HG03196 (cell line): ENCODE measurements around the gene BLVRB.
"Not testable (repeated sequence)": the region's sequence is repeated elsewhere in the genome, so short reads cannot be mapped to it uniquely, and the experiment has no call there.

Source experiments
- ATAC-seq: cut with Tn5 transposase; IDR thresholded peaks from one replicate; pipeline ENCODE4 v1.9.1; 2021; ENCODE audit not compliant: unreplicated experiment

The BLVRB gene

GRCh38 chr19:40465557-40466218 is at the start of gene BLVRB:
BLVRB (minus strand) TSS chr19:40465745; CDS start chr19:40465688, 57 bp downstream.
- ATAC-seq = peak; percentile 80

GRCh38 chr19:40513741-40514315 is 48.3 kb upstream of the BLVRB start:
- ATAC-seq = no peak

GRCh38 chr19:40513345-40513678 is 47.8 kb upstream of the BLVRB start:
- no peak for ATAC-seq

- ATAC-seq = no peak
Observed at GRCh38 chr19:40512473-40513344, 47.2 kb upstream of the BLVRB start.

- ATAC-seq = no peak
Observed at GRCh38 chr19:40512110-40512472, 46.5 kb upstream of the BLVRB start.

- no peak for ATAC-seq
Observed at GRCh38 chr19:40511487-40511886, 45.9 kb upstream of the BLVRB start.

- ATAC-seq = no peak
Observed at GRCh38 chr19:40510526-40511115, 45.1 kb upstream of the BLVRB start.

- no peak for ATAC-seq
Observed at GRCh38 chr19:40508739-40509260, 43.3 kb upstream of the BLVRB start.

GRCh38 chr19:40507892-40508291 is 42.3 kb upstream of the BLVRB start:
- ATAC-seq = no peak

GRCh38 chr19:40506099-40506498 is 40.6 kb upstream of the BLVRB start:
- no peak for ATAC-seq

GRCh38 chr19:40503320-40503695 is 37.8 kb upstream of the BLVRB start:
- ATAC-seq = no peak

- ATAC-seq = no peak
Observed at GRCh38 chr19:40502647-40503319, 37.2 kb upstream of the BLVRB start.

GRCh38 chr19:40502081-40502480 is 36.5 kb upstream of the BLVRB start:
- ATAC-seq = no peak

GRCh38 chr19:40501599-40501998 is 36.1 kb upstream of the BLVRB start:
- ATAC-seq = no peak

GRCh38 chr19:40500678-40501530 is 35.4 kb upstream of the BLVRB start:
- not testable (repeated sequence) for ATAC-seq

- ATAC-seq = no peak
Observed at GRCh38 chr19:40499320-40499719, 33.8 kb upstream of the BLVRB start.

GRCh38 chr19:40497214-40497613 is 31.7 kb upstream of the BLVRB start:
- ATAC-seq = no peak

GRCh38 chr19:40494191-40494838 is 28.8 kb upstream of the BLVRB start:
- no peak for ATAC-seq

GRCh38 chr19:40493778-40494177 is 28.2 kb upstream of the BLVRB start:
- ATAC-seq = no peak

GRCh38 chr19:40492274-40492673 is 26.7 kb upstream of the BLVRB start:
- ATAC-seq = no peak
